Measurements from ENCODE around the gene CCNI. TPM values are rescaled to one million over a fixed set of nuclear protein-coding genes. Genes with fewer than 3 reads are reported as not detected.
"Not testable (repeated sequence)": the region's sequence is repeated elsewhere in the genome, so short reads cannot be mapped to it uniquely, and the experiment has no call there.

CCNI gene
- polyA plus RNA-seq, 4 donors: 370 to 508 (median 407) TPM

DNA sequence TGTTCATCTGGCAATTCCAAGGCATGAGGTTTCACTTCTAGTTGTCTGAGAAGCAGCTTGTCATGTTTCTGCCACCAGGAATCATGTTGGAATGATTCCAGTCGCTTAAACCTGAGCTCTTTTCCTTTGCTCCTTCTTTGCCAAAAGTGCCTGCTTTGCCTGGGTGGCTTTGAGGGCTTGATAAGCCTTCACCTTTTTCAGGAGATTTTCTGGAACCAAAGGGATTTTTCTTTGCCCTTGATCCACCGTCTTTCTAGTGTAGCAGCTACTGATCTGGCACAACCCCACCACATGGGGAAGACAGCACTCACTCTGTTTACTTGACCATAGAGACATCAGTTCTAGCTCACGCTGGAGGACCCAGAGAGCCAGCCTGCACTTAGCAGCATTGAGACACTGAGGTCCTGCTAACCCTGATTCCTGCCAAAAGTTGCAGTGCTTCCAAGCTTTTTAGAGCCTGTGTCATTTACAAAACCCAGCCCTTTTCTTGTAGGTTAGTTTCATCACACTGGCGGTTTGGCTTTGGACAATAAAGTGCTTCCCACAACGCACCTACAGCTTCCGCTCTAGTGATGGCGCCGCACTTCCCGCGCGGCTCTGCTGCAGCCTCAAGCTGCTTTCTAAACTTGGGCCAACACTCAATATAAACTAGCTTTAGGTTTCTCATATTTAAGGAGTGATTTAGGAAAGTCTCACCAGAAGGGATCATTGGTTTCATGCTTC lies 7.3 kb upstream of the CCNI start:
- no peak for DNase-seq (ENCODE audit: low read depth in 4 of 4, low spot score in 3 of 4)

- DNase-seq (ENCODE audit: low read depth in 4 of 4, low spot score in 3 of 4): not testable (repeated sequence)
Measured at GRCh38 chr4:77080806-77081205, 5.0 kb upstream of the CCNI start.

- DNase-seq (ENCODE audit: low read depth in 4 of 4, low spot score in 3 of 4): no peak
Measured at GRCh38 chr4:77079281-77079680, 3.5 kb upstream of the CCNI start.

- DNase-seq (ENCODE audit: low read depth in 4 of 4, low spot score in 3 of 4): no peak
Measured at GRCh38 chr4:77078401-77078800, 2.6 kb upstream of the CCNI start.

GRCh38 chr4:77076889-77077635 lies 1.3 kb upstream of the CCNI start:
- no peak for DNase-seq (ENCODE audit: low read depth in 4 of 4, low spot score in 3 of 4)

DNA sequence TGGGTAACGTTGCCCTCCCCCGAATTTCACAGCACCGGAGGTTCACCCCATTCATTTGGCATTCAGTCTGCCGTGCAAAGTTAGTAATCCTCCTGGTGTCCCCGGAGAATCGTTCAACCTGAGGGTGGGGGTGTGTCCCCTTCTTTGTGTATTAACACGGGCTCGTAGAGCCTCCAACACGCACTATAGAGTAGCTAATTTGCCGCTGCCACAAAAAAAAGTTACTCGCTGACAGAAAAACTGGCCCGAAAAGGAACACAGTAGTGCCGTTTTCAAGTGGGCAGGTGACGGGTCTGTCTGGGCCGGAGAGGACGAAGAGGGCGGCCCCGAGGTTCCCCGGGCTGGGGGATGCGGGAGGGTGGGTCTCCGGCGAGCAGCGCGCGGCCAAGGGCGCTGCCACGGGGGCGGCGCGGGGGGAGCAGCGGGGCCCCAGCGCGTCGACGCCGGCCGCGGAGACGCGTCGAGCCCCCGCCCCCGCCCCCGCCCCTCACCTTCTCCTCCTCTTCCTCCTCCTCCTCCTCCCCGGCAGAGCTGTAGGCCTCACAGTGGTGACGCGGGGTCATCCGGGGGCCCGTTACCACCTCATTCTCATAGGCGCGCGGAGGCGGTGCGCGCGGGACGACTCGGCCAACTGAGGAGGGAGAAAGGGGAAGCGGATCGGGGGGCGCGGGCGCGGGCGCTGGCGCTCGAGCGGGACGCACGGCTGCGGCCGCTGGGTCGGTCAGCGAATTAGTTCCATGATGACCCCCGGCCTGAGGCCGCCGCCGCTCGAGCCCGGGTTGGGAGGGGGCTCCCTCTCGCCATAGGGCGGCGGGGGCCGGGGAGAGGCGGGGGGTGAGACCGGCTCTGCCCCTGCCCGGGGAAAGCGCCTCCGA lies 571 bp downstream of the CCNI start:
- peak in 1 of 4 donors; percentile 60 for DNase-seq (ENCODE audit: low read depth in 4 of 4, low spot score in 3 of 4)

GRCh38 chr4:77074381-77074831 lies 1.4 kb downstream of the CCNI start:
- DNase-seq (ENCODE audit: low read depth in 4 of 4, low spot score in 3 of 4): no peak

GRCh38 chr4:77073981-77074380 lies 1.8 kb downstream of the CCNI start:
- DNase-seq (ENCODE audit: low read depth in 4 of 4, low spot score in 3 of 4): no peak

DNA sequence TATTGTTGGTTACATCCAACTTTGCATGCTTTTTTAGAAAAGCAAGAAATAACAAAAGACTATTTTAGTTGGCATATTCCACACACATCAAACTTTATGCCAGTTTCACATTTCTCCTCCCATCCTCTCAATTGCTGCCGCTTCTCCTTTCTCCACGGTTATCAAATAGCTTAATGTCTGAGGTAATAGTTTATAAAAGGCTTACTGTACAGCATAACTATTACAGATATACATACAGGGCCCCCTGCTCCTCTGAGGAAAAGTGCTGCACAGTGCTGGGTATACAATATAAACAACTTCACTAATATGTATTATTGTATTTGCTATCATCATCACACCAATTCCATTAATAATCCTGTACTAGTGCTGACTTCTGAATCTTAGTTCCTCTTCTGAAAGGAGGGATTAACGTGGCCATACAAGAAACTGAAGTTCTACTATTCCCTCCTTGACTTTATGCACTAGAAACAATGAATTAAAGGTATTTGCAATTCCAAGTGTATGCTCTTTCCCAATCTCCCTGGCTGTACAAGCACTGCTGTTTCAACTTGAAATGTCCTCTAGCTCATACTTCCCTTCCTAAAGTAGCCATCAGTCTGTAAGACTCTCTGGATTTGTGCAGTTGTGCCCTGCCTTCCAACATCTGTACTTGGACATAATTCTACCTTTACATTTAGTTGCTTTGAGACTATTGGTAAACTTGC lies 2.5 kb downstream of the CCNI start:
- DNase-seq (ENCODE audit: low read depth in 4 of 4, low spot score in 3 of 4): no peak

- DNase-seq (ENCODE audit: low read depth in 4 of 4, low spot score in 3 of 4): no peak
Measured at GRCh38 chr4:77072195-77072753, 3.5 kb downstream of the CCNI start.

- not testable (repeated sequence) for DNase-seq (ENCODE audit: low read depth in 4 of 4, low spot score in 3 of 4)
Measured at GRCh38 chr4:77069514-77069913, 6.3 kb downstream of the CCNI start.

DNA sequence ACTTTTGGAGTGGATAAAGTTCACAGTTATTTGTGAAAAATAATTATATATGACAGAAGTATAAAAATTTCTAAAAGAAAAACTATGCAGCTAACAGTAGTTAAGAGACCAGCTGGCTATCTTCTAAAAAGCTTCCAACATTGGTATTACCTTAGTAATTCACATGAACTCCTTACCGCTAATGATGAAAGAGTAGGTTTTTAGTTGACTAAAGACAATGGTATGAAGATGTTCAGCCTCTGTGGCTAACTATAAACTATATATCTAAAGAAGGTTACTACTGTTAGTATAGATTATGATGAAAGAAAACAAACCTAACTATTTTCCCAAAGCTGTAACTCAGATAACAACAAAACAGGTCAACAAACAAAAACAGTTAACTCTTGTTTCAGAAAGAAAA lies 10.4 kb downstream of the CCNI start:
- no peak for DNase-seq (ENCODE audit: low read depth in 4 of 4, low spot score in 3 of 4)

DNA sequence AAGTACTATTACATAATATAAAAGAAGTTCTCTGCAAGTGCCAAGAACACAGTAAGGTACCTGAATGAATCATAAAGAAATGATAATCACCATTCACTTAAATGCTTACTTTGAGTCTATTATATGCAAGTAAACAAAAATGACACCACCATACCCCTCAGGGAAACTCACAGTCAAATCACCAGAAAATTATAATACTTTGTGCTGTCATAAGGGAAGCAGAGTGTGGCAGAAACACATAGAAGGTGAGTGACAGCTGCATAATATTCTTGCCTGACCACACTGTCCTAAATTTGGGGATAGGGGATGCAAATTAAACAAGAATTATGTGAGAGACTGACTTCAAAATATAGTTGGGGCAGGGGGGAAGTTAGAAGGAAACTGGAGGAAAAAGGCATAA lies 12.9 kb downstream of the CCNI start:
- DNase-seq (ENCODE audit: low read depth in 4 of 4, low spot score in 3 of 4): no peak

DNA sequence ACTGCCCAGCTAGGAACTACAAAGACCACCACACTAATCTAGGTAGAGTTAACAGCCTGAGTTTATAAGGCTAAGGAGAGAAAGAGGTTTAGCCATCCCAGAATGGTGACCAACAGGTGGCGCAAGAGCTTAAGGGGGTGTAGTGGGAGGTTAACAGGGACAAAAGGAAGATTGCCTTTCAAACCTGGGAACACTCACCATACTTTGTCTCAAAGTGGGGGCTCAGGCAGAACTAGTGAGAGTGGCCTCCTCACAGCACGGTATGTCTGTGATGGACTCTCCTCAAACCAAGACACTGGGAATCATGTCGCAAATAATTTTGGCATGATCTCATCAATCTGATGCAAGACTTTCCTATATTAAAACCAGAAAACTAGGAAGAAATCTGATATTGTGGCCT lies 23.4 kb downstream of the CCNI start:
- no peak for DNase-seq (ENCODE audit: low read depth in 4 of 4, low spot score in 3 of 4)

- no peak for DNase-seq (ENCODE audit: low read depth in 4 of 4, low spot score in 3 of 4)
Measured at GRCh38 chr4:77050962-77051361, 24.8 kb downstream of the CCNI start.

DNA sequence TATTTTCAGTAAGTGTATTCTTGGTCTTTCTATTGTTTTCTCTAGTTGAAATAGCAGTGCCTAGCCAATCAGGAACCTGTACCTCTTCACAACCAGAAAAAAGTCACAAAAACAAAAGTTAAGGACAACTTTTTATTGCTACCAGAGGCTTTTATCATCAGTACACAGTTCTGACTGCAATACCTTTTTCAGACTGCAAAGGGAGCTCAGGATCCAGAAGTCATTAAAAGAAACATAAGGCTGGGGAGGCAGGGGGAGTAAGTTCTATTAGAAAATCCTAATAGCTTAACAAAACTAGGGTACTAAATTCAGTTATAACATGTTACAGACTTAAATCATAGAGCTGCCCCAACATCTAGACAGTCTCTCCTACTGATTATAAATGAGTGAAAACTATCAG lies 28.8 kb downstream of the CCNI start:
- DNase-seq (ENCODE audit: low read depth in 4 of 4, low spot score in 3 of 4): no peak

DNA sequence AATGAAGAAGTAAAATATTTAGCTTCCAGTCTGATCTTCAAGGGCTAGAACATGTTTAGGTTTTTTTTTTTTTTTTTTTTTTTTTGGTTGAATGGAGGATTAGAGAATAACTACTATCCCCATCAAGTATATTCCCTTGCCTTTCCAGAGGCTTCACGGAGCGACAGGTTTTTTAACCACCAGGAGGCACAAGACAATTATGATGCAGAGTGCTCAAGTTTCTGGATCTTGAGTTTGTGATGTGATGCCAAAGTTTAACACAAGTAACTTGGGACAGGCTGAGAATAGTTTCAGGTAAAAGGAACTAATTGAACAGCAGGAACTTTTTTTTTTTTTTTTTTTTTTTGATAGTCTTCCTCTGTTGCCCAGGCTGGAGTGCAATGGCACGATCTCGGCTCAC lies 30.3 kb downstream of the CCNI start:
- DNase-seq (ENCODE audit: low read depth in 4 of 4, low spot score in 3 of 4): no peak

GRCh38 chr4:77044461-77045150 lies 31.2 kb downstream of the CCNI start:
- DNase-seq (ENCODE audit: low read depth in 4 of 4, low spot score in 3 of 4): no peak

GRCh38 chr4:77043507-77044136 lies 32.2 kb downstream of the CCNI start:
- DNase-seq (ENCODE audit: low read depth in 4 of 4, low spot score in 3 of 4): no peak

All from left renal pelvis (tissue), 4 donors.